IPS-15b (cell line): ENCODE data around the gene MEGF9.
"Not testable (repeated sequence)": the region's sequence is repeated elsewhere in the genome, so short reads cannot be mapped to it uniquely, and the experiment has no call there.

Source experiments
- H3K27me3 ChIP-seq: one replicate; pipeline ENCODE4 v1.6.1; 2013; ENCODE audit warnings: low read length; ENCODE audit not compliant: control insufficient read depth, insufficient read depth
- H3K36me3 ChIP-seq: one replicate; pipeline ENCODE4 v1.6.1; 2013; ENCODE audit warnings: low read length; ENCODE audit not compliant: control insufficient read depth, insufficient read depth
- H3K4me1 ChIP-seq: one replicate; pipeline ENCODE4 v1.6.1; 2013; ENCODE audit warnings: mild to moderate bottlenecking, low read length; ENCODE audit not compliant: control insufficient read depth, insufficient read depth
- H3K4me3 ChIP-seq: one replicate; pipeline ENCODE4 v1.5.1; 2013; ENCODE audit warnings: low read depth, low read length
- H3K9ac ChIP-seq: one replicate; pipeline ENCODE4 v1.6.1; 2013; ENCODE audit warnings: low read depth, mild to moderate bottlenecking, low read length
- H3K9me3 ChIP-seq: one replicate; pipeline ENCODE4 v1.6.1; 2013; ENCODE audit warnings: mild to moderate bottlenecking, low read length; ENCODE audit not compliant: control insufficient read depth, insufficient read depth

The MEGF9 gene

DNA sequence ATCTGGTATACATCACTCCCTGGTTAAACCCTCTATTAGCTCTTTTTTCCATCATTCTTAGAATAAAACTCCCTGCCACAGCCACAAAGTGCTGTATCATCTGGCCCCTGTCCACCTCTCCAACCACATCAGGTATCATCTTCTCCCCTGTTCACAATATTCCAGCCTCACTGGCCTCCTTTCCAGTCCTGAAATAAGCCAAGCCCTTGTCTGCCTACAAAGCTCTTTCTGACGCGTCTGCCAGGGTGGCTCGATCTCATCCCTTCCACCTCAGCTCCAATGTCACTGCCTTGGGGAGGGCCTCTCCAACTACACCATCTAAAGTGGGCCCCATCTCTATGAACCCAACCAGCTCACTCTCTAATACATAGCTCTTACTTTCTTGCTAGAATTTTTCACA is 155.8 kb downstream of the MEGF9 start:
- H3K4me1 ChIP-seq = no peaks in the 10 kb centered on the region
- H3K36me3 ChIP-seq = peaks cover 4% of the 10 kb centered on the region
- H3K9ac ChIP-seq = no peak overlapping the region
- H3K9me3 ChIP-seq = no peaks in the 10 kb centered on the region
- no peaks in the 10 kb centered on the region for H3K27me3 ChIP-seq
- no peak overlapping the region for H3K4me3 ChIP-seq

DNA sequence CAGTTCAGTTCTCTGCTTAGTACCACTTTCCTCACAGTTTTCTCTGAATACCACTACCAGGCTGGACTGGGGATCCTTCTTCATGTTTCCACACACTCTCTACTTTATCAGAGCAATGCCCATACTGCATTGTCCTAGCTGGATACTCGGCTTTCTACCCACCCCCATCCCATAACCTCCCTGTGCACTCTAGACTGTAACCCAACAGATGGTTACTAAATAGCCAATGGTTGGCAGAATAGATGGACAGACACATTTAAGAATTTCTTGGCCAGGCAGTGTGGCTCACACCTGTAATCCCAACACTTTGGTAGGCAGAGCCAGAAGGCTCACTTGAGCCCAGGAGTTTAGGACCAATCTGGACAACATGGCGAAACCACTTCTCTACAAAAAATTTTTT is 157.1 kb downstream of the MEGF9 start:
- no peaks in the 10 kb centered on the region for H3K36me3 ChIP-seq
- no peaks in the 10 kb centered on the region for H3K4me1 ChIP-seq
- no peak overlapping the region for H3K4me3 ChIP-seq
- H3K9me3 ChIP-seq = no peaks in the 10 kb centered on the region
- H3K27me3 ChIP-seq = no peaks in the 10 kb centered on the region
- no peak overlapping the region for H3K9ac ChIP-seq

DNA sequence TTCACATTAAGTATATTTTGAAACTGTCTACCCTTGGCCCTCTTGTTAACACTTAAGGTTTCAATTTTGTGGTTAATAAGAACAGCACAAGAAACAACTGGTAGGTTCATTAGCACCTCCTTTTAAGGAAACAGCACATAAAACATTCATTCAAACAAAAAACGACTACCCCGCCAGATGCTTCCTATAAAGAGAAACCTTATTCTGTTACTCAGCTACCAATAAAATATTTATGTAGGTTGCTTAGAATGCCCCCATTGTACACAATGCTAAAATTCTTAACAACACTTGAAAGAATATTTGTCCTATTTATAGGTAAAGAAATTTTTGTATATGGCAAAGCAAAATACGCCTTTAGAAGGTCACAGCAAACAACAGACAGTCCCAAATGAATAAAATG is 157.5 kb downstream of the MEGF9 start:
- Histone ChIP-seq H3K9me3 (no peaks in the 10 kb centered on the region), H3K4me1 (no peaks in the 10 kb centered on the region), H3K36me3 (no peaks in the 10 kb centered on the region), H3K9ac (no peak overlapping the region), H3K27me3 (no peaks in the 10 kb centered on the region), H3K4me3 (no peak overlapping the region)

DNA sequence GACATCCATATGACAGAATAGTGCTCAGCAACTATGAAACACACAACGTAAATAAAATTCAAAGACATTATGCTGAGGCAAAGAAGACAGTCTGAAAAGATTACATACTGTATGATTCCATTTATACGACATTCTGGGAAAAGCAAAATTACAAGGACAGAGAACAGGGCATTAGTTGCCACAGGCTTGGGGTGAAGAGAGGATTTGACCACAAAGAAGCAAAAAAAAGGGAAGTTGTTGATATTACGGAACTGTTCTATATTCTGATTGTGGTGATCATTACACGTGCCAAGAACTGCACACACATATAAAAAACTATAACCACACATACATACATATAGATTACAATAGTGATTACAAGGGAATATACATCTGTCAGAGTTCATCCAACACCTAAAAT is 158.4 kb downstream of the MEGF9 start:
- Histone ChIP-seq H3K4me3 (no peak overlapping the region), H3K4me1 (no peaks in the 10 kb centered on the region), H3K27me3 (no peaks in the 10 kb centered on the region), H3K9me3 (no peaks in the 10 kb centered on the region), H3K36me3 (no peaks in the 10 kb centered on the region), H3K9ac (no peak overlapping the region)

- not testable (repeated sequence) for H3K36me3 ChIP-seq, H3K9me3 ChIP-seq, H3K4me1 ChIP-seq
Measured at GRCh38 chr9:120552210-120552704, 162.0 kb downstream of the MEGF9 start.

More at GRCh38 chr9:120552210-120552704, 162.0 kb downstream of the MEGF9 start:
- H3K27me3 ChIP-seq, H3K9ac ChIP-seq, H3K4me3 ChIP-seq: not testable (repeated sequence)
